ENCODE data around the gene DSC3.

The DSC3 gene

GRCh38 chr18:30957066-30957465 is 85.5 kb downstream of the DSC3 start:
- ChIA-PET CTCF (no interaction called here), POLR2A (no interaction called here)
- DNase-seq (ENCODE audit: low read depth, low spot score): no peak
- no peak overlapping the region for H3K4me3 ChIP-seq (ENCODE audit: low read depth, low read length)
- TF ChIP-seq, protein P1, sequence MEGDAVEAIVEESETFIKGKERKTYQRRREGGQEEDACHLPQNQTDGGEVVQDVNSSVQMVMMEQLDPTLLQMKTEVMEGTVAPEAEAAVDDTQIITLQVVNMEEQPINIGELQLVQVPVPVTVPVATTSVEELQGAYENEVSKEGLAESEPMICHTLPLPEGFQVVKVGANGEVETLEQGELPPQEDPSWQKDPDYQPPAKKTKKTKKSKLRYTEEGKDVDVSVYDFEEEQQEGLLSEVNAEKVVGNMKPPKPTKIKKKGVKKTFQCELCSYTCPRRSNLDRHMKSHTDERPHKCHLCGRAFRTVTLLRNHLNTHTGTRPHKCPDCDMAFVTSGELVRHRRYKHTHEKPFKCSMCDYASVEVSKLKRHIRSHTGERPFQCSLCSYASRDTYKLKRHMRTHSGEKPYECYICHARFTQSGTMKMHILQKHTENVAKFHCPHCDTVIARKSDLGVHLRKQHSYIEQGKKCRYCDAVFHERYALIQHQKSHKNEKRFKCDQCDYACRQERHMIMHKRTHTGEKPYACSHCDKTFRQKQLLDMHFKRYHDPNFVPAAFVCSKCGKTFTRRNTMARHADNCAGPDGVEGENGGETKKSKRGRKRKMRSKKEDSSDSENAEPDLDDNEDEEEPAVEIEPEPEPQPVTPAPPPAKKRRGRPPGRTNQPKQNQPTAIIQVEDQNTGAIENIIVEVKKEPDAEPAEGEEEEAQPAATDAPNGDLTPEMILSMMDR (IDR thresholded peaks at IDR 0.05; ENCODE audit: insufficient read depth, low read length, missing control alignments): no peak

GRCh38 chr18:30954262-30954661 is 88.3 kb downstream of the DSC3 start:
- TF ChIP-seq, protein P1 (IDR thresholded peaks at IDR 0.05; ENCODE audit: insufficient read depth, low read length, missing control alignments): no peak
- POLR2A ChIA-PET: no interaction called here
- CTCF ChIA-PET: no interaction called here
- DNase-seq (ENCODE audit: low read depth, low spot score): no peak
- H3K4me3 ChIP-seq (ENCODE audit: low read depth, low read length): no peak overlapping the region

DNA sequence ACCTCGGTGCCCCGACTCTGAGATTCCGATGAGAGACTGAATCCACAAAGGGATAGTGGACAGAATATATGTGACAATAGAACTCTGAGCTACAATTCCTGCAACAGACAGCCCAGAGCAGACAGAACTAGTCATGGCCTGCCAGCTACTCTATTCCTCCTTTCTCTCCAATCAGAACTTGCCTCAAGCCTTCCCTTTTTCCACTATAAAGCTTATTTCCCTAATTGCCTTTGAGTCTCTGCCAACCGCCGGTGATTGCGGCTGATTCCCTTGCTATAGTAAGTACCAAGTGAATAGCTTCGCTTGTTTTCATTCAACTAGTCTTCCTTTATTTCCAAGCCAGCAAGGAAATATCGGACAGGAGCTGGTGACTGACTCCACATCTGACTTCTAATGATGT is 96.8 kb downstream of the DSC3 start:
- POLR2A ChIA-PET: no interaction called here
- no peak for DNase-seq (ENCODE audit: low read depth, low spot score)
- CTCF ChIA-PET: no interaction called here
- no peak overlapping the region for H3K4me3 ChIP-seq (ENCODE audit: low read depth, low read length)
- TF ChIP-seq, protein P1 (IDR thresholded peaks at IDR 0.05; ENCODE audit: insufficient read depth, low read length, missing control alignments): no peak

GRCh38 chr18:30944773-30945417 is 97.6 kb downstream of the DSC3 start:
- POLR2A ChIA-PET: no interaction called here
- DNase-seq (ENCODE audit: low read depth, low spot score): no peak
- TF ChIP-seq, protein P1 (IDR thresholded peaks at IDR 0.05; ENCODE audit: insufficient read depth, low read length, missing control alignments): no peak
- CTCF ChIA-PET: no interaction called here
- no peak overlapping the region for H3K4me3 ChIP-seq (ENCODE audit: low read depth, low read length)

- TF ChIP-seq, protein P1 (IDR thresholded peaks at IDR 0.05; ENCODE audit: insufficient read depth, low read length, missing control alignments): no peak
- ChIA-PET CTCF (no interaction called here), POLR2A (no interaction called here)
- no peak overlapping the region for H3K4me3 ChIP-seq (ENCODE audit: low read depth, low read length)
- no peak for DNase-seq (ENCODE audit: low read depth, low spot score)
These were observed 101.5 kb downstream of the DSC3 start for GRCh38 chr18:30940952-30941539.

Data from AG04449 (cell line).